ENCODE measurements around the gene NMNAT1.
"Not testable (repeated sequence)": the region's sequence is repeated elsewhere in the genome, so short reads cannot be mapped to it uniquely, and the experiment has no call there.

NMNAT1 gene

DNA sequence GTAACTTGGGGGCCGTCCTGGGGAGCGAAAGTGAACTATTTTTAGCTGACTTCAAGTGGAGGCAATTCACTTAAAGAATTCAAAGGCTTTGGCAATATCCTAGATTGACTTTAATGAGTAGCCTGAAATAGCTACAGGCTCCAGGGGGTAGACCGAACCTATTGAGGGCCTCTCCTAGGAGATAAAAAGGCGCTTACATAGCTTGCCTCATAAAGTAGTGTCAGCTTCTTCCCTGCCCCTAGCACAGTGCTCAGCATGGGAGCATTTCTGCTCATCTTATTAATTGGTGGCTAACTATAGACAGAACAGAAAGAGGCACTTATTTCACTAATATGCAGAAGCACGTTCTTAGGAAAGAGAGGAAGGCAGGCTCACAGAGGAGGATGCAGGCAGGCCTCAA, 20.9 kb upstream of the NMNAT1 start:
- no peak for DNase-seq

DNA sequence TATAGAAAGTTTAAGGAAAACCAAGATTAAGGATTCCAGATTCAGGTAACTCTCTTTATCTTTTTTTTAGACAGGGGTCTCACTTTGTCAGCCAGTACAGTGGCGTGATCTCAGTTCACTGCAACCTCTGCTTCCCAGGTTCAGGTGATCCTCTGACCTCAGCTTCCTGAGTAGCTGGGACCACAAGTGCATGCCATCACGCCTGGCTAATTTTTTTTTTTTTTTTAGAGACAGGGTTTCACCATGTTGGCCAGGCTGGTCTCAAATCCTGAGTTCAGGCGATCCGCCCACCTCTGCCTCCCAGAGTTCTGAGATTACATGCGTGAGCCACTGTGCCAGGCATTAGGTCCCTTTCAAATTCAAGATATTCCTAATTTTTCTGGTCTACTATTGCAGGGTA, 16.0 kb upstream of the NMNAT1 start:
- no peak for DNase-seq

DNA sequence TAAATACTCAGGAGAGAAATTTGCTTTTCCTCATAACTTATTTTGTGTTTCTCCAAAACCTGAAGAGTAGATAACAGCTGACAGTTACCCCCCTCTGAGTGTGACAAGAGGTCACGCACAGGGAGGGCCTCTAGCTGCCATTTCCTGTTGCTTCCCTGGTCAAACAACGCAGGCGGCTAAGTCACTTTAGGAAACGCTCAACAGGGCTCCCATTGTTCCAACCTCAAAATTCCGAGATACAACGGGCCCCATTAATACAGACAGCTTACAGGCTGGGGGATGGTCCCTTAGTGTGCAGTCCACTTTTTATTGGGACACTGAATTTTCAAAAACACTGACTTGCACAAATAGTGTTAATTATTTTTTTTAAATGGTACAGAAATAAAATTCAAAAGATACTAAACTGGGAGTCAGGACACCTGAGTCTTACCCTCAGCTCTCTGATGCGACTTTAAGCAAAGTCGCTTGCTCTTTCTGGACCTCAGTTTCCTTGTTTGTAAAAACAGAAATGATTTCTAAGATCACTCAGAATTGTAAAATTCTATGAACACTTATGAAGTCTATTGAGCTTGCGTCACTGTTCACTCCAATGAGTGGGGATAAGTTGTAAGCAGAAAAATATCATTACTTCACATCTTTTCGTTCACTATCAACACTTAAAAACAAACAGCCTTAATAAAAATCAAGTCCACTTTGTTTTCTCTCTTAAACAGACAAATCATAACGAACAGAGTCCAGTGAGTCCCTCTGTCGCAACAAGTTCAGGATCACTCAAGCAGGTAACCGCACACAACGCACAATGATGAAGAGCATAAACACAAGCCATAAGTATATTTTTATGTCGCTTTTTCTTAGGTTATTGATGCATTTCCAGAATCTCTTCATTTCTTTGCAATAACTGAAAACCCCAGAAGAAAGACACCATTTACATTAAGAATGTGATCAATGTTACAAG, 13.6 kb upstream of the NMNAT1 start:
- DNase-seq: no peak

DNA sequence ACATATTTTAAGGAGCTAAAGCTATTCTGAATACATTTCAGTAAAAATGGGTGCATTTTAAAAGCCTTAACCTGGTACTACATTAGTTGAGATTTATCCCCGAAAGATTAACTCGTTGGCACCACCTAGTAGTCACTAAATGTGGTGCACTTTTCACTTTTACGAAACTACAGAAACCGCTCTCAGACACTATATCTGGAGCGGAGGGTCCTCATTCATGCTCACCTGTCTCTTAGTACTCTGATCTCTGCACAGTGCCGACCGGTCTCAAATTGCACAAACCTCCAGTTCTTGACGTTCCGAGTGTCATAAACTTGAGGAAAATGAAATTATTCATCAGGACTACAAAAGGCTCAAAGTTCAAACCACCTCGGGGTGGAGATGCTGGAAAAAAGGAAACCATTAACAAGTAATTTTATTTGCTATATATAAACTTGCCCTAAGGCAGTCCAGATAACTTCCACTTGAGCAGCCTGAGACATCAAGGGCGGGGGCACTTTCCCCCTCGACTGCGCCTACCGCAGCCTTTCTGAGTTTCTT, 806 bp upstream of the NMNAT1 start:
- DNase-seq: peak; percentile 52

DNA sequence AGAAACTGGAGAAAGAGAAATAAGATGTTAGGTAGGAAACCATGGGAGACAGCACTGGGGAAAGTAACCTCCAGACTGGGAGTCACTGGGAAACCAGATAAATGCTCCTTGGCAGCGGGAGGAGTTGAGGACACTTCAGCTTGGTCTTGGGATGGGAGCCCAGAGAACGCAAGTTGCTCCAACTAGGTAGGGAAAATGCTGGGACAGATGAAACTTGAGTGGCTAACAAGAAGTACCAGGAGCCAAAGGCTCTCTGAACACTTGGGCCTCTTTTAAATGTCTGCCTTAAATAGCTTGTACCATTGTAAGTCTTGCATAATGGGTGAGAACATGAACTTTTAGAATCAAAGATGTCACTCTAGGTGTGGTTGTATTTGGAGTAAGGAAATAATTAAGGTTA, 3.0 kb downstream of the NMNAT1 start:
- no peak for DNase-seq

DNA sequence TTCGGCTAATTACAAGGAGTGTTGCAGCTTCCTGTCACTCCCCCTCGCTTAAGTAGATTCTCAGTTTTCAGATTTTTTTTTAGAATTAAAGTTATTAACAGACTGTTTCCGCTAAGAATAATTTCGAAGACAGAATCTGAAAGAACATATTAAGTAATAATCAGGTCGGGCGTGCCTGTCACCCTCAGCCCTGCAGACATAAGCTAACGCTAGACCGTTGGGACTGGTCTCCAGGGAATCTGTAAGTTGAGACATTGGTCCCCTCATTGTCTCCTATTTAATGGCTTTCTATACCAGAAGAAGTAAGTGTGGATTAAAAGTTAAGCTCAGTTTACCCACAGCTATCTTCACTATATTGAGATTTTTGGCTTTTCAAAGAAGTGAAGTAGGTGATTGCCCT, 14.5 kb downstream of the NMNAT1 start:
- DNase-seq: no peak

GRCh38 chr1:9960011-9960410, 16.7 kb downstream of the NMNAT1 start:
- no peak for DNase-seq

DNA sequence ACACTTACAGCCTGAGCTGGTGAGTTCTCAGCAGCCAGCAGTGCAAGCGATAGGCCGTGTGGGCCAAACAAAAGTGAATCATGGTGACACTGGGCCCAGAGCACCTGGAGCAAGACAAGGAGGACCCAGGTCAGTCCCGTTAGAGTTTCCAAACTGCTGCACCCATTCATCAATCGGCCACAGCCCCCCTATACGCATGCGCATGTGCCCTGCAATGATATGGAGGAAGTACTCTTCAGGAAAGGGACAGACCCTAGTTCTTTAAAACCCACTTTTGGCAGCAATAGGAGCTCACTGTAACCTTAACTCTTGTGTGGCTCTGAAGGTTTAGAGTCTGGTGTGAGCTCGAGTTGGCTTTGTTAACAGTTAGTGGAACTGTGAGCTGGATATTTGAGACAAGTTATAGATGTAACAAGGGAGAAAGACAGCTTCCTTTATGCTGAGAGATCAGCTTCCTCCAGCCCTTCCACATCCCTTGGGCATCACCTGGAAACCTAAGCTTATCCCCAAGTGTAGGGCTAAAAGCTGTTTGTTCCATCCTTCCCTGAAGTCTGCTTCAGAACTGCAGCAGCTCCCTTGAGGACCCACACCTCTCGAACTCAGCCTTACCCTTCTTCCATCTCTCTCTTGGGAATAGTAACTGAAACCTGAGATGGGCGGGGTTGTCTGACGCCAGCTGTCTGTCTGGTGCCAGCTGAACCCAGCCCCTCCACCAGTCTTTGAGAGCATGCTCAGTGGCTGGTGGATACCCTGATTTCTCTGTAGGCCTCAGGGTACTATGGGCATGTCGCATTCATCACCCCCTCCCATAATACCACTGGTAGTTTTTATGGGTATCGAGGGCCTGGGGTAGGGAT, 17.7 kb downstream of the NMNAT1 start:
- DNase-seq: no peak

GRCh38 chr1:9984253-9984652, 41.0 kb downstream of the NMNAT1 start:
- no peak for DNase-seq

GRCh38 chr1:9985001-9985400, 41.7 kb downstream of the NMNAT1 start:
- no peak for DNase-seq

- DNase-seq: no peak
Measured at GRCh38 chr1:9989773-9990172, 46.5 kb downstream of the NMNAT1 start.

GRCh38 chr1:9990944-9991343, 47.7 kb downstream of the NMNAT1 start:
- DNase-seq: no peak

GRCh38 chr1:9992910-9993309, 49.6 kb downstream of the NMNAT1 start:
- DNase-seq: no peak

DNA sequence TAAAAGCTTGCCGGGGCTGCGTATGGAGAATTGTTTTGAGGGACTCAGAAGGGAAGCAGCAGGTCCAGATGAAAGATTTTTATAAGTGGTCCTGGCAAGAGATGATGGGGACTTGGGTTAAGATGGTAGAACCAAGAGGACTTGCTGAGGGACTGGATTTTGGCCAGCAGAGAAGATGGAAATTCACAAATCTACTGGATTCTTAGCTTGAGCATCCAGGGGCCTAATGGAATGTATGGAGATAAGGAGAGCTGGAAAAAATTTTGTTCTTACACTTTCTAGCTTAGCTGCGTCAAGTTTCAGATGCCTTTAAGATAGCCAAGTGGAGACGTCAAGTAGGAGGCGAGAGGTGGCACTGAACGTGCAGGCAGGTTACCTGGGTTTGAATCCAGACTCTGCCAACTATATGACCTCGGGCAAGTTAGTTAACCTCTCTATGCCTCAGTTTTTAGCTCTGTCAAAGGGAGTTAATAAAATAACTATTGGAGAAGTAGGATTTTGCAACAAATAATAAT, 50.3 kb downstream of the NMNAT1 start:
- no peak for DNase-seq

- no peak for DNase-seq
Measured at GRCh38 chr1:9996624-9997582, 53.6 kb downstream of the NMNAT1 start, which contains the start of gene RBP7. RBP7 (plus strand) TSS chr1:9997228; CDS start chr1:9997259, 31 bp downstream.

- no peak for DNase-seq
Measured at GRCh38 chr1:10001016-10001665, 57.9 kb downstream of the NMNAT1 start.

GRCh38 chr1:10005248-10005647, 62.0 kb downstream of the NMNAT1 start:
- DNase-seq: not testable (repeated sequence)

DNA sequence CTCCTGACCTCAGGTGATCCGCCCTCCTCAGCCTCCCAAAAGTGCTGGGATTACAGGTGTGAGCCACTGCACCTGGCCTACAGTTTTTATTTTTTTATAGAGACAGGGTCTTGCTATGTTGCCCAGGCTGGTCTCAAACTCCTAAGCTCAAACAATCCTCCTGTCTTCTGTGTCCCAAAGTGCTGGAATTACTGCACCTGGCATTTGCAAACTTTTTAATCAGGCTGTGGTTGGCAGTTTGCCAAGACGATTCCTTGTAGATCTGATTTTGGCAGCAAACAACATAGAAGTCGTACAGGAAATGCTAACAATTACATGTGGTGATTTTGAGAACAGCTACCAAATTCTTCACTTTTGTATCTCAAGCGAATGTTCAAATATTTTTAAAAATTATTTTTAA, 63.9 kb downstream of the NMNAT1 start:
- DNase-seq: no peak

- DNase-seq: no peak
Measured at GRCh38 chr1:10014016-10014415, 70.7 kb downstream of the NMNAT1 start.

GRCh38 chr1:10019561-10019960, 76.3 kb downstream of the NMNAT1 start:
- no peak for DNase-seq

DNA sequence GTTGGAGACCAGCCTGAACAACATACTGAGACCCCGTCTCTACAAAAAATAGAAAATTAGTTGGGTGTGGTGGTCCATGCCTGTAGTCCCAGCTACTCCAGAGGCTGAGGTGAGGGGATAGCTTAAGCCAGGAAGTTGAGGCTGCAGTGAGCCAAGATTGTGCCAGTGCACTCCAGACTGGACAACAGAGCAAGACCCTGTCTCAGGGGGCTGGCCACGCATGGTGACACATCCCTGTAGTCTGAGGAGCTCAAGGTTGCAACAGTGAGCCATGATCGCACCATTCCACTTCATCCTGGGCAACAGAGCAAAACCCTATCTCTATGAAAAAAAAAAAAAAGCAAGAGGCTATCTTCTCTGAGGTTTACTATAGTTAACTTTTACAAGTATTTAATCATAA, 76.8 kb downstream of the NMNAT1 start:
- DNase-seq: no peak

All from CD4-positive, alpha-beta T cell treated with Interleukin-12 subunit alpha and Interleukin-12 subunit beta, for 1 hour (primary cell).